ENCODE data around the gene AFF1.
"Not testable (repeated sequence)": the region's sequence is repeated elsewhere in the genome, so short reads cannot be mapped to it uniquely, and the experiment has no call there.

AFF1 gene

DNA sequence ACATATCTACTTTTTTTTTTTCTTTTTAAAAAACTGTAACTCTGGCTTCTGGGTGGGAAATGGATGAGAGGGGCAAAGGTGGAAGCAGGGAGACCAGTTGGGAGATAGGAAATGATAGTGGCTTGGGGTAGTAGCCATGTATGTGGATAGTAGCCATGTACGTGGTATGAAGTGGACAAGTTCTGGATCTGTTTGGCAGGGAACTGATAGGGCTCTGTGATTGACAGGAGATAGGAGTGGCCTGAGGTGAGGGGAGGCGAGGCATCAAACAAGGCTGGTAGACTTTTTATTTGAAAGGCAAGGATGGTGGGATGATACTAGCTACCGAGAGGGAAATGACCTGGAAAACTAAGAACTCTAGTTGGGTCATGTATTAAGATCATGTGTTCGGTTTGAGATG is 117.8 kb downstream of the AFF1 start:
- no peak for DNase-seq (ENCODE audit: low read depth in 2 of 2, low spot score in 1 of 2)

- no peak for DNase-seq (ENCODE audit: low read depth in 2 of 2, low spot score in 1 of 2)
Observed at GRCh38 chr4:87053176-87053658, 118.4 kb downstream of the AFF1 start.

- no peak for DNase-seq (ENCODE audit: low read depth in 2 of 2, low spot score in 1 of 2)
Observed at GRCh38 chr4:87053802-87054767, 119.3 kb downstream of the AFF1 start.

DNA sequence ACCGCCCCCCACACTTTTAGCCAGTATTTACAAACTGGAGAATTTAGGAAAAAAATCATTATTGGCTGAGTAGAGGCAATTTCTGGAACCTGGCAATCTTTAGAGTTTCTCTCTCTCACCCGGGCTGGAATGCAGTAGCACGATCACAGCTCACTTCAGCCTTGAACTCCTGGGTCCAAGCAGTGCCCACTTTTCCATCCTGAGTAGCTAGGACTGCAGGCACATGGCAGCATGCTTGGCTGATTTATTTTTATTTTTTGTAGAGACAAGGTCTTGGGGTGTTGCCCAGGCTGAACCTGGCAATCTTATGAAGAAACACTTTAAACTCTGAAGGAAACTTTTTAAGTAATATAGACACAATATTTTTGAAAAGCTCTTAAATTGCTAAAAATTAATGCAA is 120.1 kb downstream of the AFF1 start:
- DNase-seq (ENCODE audit: low read depth in 2 of 2, low spot score in 1 of 2) = no peak

DNA sequence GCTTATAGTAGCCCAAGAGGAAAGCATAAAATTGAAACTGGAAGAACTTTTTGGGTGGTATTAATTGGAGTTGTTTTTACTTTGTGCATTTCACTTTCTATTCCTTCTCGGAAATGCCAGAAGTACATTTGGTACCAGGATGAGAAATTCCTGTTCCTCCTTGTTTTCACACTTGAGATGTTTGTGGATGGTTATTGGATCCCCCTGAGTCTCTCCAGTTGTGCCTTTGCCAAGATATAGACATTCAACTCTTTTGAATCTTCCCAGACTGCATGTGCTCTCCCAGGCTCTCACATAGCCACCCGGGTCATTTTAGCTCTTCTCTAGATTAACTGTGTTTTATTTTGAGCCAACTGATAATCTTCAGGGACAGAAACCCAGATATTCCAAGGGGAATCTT is 120.5 kb downstream of the AFF1 start:
- DNase-seq (ENCODE audit: low read depth in 2 of 2, low spot score in 1 of 2) = no peak

GRCh38 chr4:87056881-87057280 is 122.1 kb downstream of the AFF1 start:
- no peak for DNase-seq (ENCODE audit: low read depth in 2 of 2, low spot score in 1 of 2)

GRCh38 chr4:87057835-87058355 is 123.1 kb downstream of the AFF1 start:
- DNase-seq (ENCODE audit: low read depth in 2 of 2, low spot score in 1 of 2) = no peak

- peak; percentile 10 to 46 for DNase-seq (ENCODE audit: low read depth in 2 of 2, low spot score in 1 of 2)
Observed at GRCh38 chr4:87058356-87059073, 123.7 kb downstream of the AFF1 start.

DNA sequence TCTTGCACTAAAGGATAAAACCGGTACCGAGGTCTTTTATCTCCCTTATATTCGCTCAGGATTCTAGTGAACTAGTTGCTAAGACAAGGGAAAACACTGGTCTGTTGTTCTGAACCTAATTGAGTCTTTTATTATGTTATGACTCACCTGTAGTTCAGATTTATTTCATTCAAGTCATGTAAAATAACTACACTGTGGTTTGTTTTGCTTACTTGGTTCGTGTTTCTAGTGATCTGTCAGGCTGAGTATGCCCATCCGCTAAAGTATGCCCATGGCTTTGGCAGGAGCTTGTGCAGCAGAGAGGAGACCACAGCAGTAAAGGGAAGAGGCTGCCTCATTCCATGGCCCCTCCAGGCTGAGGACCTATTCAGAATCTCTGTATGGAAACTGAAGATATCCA is 126.1 kb downstream of the AFF1 start:
- no peak for DNase-seq (ENCODE audit: low read depth in 2 of 2, low spot score in 1 of 2)

DNA sequence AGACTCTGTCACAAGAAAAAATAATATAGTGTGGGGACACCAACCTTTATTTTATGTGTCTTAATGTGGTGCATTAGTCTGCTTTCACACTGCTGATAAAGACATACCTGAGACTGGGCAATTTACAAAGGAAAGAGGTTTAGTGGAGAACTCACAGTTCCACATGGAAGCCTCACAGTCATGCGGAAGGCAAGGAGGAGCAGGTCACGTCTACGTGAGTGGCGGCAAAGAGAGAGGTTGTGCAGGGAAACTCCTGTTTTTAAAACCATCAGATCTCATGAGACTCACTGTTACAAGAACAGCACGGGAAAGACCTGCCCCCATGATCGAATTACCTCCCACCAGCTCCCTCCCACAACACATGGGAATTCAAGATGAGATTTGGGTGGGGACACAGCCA is 130.2 kb downstream of the AFF1 start:
- no peak for DNase-seq (ENCODE audit: low read depth in 2 of 2, low spot score in 1 of 2)

GRCh38 chr4:87066403-87067123 is 131.8 kb downstream of the AFF1 start:
- no peak for DNase-seq (ENCODE audit: low read depth in 2 of 2, low spot score in 1 of 2)

- no peak for DNase-seq (ENCODE audit: low read depth in 2 of 2, low spot score in 1 of 2)
Observed at GRCh38 chr4:87067124-87067885, 132.5 kb downstream of the AFF1 start.

DNA sequence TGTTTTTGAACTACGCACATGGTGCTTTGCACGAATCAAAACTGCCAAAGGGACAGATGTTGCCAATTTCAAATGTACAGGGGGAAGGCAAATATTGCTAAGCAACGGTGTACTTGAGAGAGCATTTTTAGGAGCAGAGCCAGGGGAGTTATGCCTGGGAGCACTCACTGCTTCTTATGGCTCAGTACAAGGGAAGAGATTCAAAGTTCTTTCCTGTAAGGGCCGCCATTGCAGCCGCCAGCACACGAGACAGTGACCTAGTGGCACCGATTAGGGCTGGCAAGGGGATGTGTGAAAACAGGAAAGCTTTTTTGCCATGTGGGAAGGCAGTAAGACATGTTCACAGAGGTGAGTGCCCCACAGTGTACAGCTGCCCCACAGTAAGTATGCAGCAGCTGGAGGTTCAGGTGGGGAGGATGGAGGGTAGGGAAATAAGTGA is 133.8 kb downstream of the AFF1 start:
- no peak for DNase-seq (ENCODE audit: low read depth in 2 of 2, low spot score in 1 of 2)

DNA sequence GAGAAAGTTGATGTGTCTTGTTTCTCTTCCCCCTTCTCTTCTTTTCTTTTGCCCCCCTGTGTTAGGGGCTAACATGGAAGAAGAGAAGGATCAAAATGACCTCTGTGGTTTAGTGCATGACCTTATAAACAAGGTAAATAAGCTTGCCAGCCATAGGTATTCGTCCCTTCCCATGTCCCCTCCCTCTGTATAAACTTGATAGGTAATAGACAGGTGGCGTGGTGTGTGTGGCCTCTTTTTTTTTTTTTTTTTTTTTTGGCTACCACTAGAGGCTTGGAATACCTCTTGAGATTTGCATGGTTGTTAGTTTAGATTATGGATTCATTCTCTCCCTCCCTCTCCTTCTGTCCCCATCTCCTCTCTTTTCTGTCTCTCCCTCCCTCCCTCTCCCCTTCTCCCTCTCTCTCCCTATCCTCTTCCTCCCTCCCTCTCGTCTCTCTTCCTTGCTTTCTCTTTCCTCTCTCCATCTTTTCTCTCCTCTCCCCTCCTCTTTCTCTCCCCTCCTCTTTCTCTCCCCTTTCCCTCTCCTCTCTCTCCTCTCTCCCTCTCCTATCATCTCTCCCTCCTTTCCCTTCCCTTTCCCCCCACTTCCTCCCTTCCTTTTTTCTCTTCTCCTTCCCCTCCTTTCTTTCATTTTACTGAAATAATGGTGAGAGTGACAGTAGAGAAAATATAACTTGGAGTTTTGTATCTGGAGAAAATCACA is 134.4 kb downstream of the AFF1 start:
- no peak for DNase-seq (ENCODE audit: low read depth in 2 of 2, low spot score in 1 of 2)

DNA sequence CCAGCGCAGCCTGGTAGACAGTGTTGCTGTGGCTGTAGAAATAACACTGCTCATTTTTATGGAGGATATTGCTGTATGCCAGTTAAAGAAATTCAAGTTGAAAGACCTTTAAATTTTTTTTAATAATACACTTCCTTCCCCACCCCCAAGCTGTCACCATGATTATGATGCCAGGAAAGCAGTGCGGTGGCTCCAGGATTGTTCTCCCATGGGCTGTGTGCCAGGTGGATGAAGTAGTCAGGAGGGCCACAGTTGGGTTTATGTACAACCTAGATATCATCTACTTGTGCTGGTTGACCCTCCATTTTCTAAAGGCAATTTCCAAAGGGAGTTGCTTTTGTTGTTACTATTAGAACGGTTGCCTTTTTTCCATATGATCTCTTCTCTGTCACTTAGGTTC is 136.6 kb downstream of the AFF1 start:
- no peak for DNase-seq (ENCODE audit: low read depth in 2 of 2, low spot score in 1 of 2)

DNA sequence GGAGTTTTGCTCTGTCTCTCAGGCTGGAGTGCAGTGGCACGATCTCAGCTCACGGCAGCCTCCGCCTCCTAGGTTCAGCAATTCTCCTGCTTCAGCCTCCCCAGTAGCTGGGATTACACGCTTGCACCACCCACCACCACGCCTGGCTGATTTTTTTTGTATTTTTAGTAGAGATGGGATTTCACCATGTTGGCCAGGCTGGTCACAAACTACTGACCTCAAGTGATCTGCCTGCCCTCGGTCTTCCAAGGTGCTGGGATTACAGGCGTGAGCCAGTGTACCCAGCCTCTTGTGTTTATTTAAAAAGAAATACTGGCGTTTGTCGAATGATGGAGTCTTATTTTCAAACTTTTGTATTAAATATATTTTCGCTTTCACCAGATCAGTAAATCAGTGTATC is 137.7 kb downstream of the AFF1 start:
- DNase-seq (ENCODE audit: low read depth in 2 of 2, low spot score in 1 of 2) = not testable (repeated sequence)

DNA sequence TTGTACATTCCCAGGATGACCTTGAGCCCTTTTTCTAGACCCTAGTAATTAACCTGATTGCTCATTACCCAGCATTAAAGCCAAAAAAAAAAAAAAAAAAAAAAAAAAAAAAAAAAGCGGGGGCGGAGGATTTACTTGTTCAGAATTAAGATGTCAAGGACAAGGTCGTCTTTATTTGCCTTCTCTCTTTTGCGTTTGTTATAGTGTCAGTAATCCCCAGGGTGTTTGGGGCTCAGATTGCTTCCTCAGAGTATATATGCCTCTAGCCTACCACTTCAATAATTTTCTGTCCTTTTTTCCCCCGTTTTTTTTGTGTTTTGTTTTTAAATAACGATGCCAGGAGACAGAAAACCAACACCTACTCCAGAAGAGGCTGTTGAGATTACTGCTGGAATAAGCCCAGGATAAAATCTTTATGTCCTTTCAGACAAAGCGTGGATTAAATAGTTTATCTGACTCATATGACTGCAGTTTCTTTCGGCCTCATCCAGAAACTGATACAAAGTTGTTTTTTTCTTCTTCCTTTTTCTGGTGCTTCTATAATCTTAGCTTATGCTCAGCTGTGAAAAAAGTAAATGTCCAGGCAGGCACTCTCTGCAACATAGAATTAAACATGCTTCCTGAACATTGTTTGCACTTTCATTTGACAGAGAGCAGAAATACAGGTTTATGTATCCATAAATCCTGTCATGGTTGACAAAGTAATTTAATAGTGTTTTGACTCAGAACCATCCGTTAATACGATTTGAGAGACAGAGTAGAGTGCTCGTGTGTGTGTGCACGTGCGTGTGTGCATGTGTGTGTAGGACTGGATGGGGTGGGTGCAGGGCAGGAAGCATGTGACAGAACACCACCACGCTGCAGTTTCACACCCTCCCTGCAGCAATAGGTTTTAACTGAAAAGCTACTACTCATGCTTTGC is 138.6 kb downstream of the AFF1 start:
- DNase-seq (ENCODE audit: low read depth in 2 of 2, low spot score in 1 of 2) = peak in 1 of 2 donors; percentile 23

DNA sequence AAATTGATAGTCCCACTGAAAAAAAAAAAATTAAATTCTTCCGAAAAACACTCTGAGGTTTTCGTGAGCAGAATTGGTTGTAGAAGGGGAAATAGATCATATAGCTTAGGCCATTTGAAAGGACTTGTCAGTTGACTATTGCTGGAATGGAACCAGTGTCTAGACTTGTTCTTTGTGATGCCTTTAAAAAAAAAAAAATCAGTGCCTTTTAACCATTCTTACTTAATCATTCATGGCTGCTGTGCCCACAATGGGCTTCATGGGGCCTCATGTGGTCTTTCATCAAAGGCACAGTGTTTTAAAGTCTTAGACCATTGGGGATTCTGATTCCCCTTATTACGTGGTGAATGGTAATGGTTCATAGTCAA is 139.3 kb downstream of the AFF1 start:
- DNase-seq (ENCODE audit: low read depth in 2 of 2, low spot score in 1 of 2) = no peak

GRCh38 chr4:87075876-87076275 is 141.1 kb downstream of the AFF1 start:
- DNase-seq (ENCODE audit: low read depth in 2 of 2, low spot score in 1 of 2) = no peak
